SK-N-SH treated with all-trans-retinoic acid at 6 μM for 48 hours (cell line): ENCODE results near the gene GLYAT.

Experiments used
- ATAC-seq: fragments of 200-7000 bp; cut with Tn5 transposase; 3 replicates; pipeline ENCODE4 v1.9.1; 2020; ENCODE audit warnings: mild to moderate bottlenecking, moderate library complexity
- BACH2 ChIP-seq: fragments of 250-450 bp; sonication (Bioruptor Pico); IDR thresholded peaks from 2 replicates; pipeline ENCODE4 v1.9.0; 2021; ENCODE audit warnings: mild to moderate bottlenecking, borderline replicate concordance
- CREB5 ChIP-seq: fragments of 250-450 bp; sonication (Bioruptor Pico); IDR thresholded peaks from 2 replicates; pipeline ENCODE4 v1.5.1; 2020; ENCODE audit warnings: low read depth, mild to moderate bottlenecking, moderate library complexity
- CSDC2 ChIP-seq: fragments of 250-450 bp; sonication (Bioruptor Pico); IDR thresholded peaks from 2 replicates; pipeline ENCODE4 v1.5.0; 2020; ENCODE audit warnings: mild to moderate bottlenecking, moderate library complexity
- CSRNP3 ChIP-seq: fragments of 250-450 bp; sonication (Bioruptor Pico); IDR thresholded peaks from 2 replicates; pipeline ENCODE4 v1.5.1; 2021; ENCODE audit warnings: mild to moderate bottlenecking, moderate library complexity
- ESRRG ChIP-seq: fragments of 250-450 bp; sonication (Bioruptor Pico); IDR thresholded peaks from 2 replicates; pipeline ENCODE4 v1.6.1; 2021; ENCODE audit warnings: mild to moderate bottlenecking
- GLIS3 ChIP-seq: fragments of 250-450 bp; sonication (Bioruptor Pico); IDR thresholded peaks from 2 replicates; pipeline ENCODE4 v1.5.0; 2020; ENCODE audit warnings: mild to moderate bottlenecking, moderate library complexity
- ISL1 ChIP-seq: fragments of 250-450 bp; sonication (Bioruptor Pico); IDR thresholded peaks from 2 replicates; pipeline ENCODE4 v2.1.2; 2022; ENCODE audit warnings: mild to moderate bottlenecking, moderate library complexity
- OSR1 ChIP-seq: fragments of 250-450 bp; sonication (Bioruptor Pico); IDR thresholded peaks from 2 replicates; pipeline ENCODE4 v1.8.0; 2022; ENCODE audit warnings: moderate library complexity, mild to moderate bottlenecking, inconsistent platforms
- PPARA ChIP-seq: fragments of 250-450 bp; sonication (Bioruptor Pico); IDR thresholded peaks from 2 replicates; pipeline ENCODE4 v1.5.0; 2020; ENCODE audit warnings: mild to moderate bottlenecking, borderline replicate concordance
- RARB ChIP-seq: fragments of 250-450 bp; sonication (Bioruptor Pico); IDR thresholded peaks from 2 replicates; pipeline ENCODE4 v1.8.0; 2021; ENCODE audit warnings: mild to moderate bottlenecking, moderate library complexity
- SNAI2 ChIP-seq: fragments of 250-450 bp; sonication (Bioruptor Pico); IDR thresholded peaks from 2 replicates; pipeline ENCODE4 v1.5.0; 2020; ENCODE audit warnings: mild to moderate bottlenecking, moderate library complexity
- TCF4 ChIP-seq: fragments of 250-450 bp; sonication (Bioruptor Pico); IDR thresholded peaks from 2 replicates; pipeline ENCODE4 v1.8.0; 2021; ENCODE audit warnings: mild to moderate bottlenecking, moderate library complexity, borderline replicate concordance
- TOX ChIP-seq: fragments of 250-450 bp; sonication (Bioruptor Pico); IDR thresholded peaks from 2 replicates; pipeline ENCODE4 v1.8.0; 2021; ENCODE audit warnings: mild to moderate bottlenecking, moderate library complexity, borderline replicate concordance
- ZC3H10 ChIP-seq: fragments of 250-450 bp; sonication (Bioruptor Pico); IDR thresholded peaks from 2 replicates; pipeline ENCODE4 v1.5.1; 2021; ENCODE audit warnings: mild to moderate bottlenecking, moderate library complexity
- ZFP3 ChIP-seq: fragments of 250-450 bp; sonication (Bioruptor Pico); IDR thresholded peaks from 2 replicates; pipeline ENCODE4 v1.5.0; 2020; ENCODE audit warnings: mild to moderate bottlenecking, moderate library complexity
- ZFP30 ChIP-seq: fragments of 450-650 bp; formaldehyde crosslinking; IDR thresholded peaks from 2 replicates; pipeline ENCODE4 v1.5.0; 2022; ENCODE audit warnings: mild to moderate bottlenecking, moderate library complexity
- ZNF565 ChIP-seq: fragments of 450-650 bp; formaldehyde crosslinking; conservative IDR thresholded peaks from 2 replicates; pipeline ENCODE4 v1.5.0; 2020; ENCODE audit warnings: low read depth, mild to moderate bottlenecking, moderate library complexity
- ZNF70 ChIP-seq: fragments of 450-650 bp; formaldehyde crosslinking; IDR thresholded peaks from 2 replicates; pipeline ENCODE4 v1.5.0; 2020; ENCODE audit warnings: mild to moderate bottlenecking, moderate library complexity
- TF ChIP-seq, protein P1 (sequence below): fragments of 250-450 bp; sonication (Bioruptor Pico); IDR thresholded peaks from 2 replicates; pipeline ENCODE4 v1.8.0; 2021; ENCODE audit warnings: low read depth, mild to moderate bottlenecking, moderate library complexity, borderline replicate concordance

The GLYAT gene

GRCh38 chr11:58776891-58777710, 45.4 kb upstream of the GLYAT start:
- TF ChIP-seq ZNF565, result no peak
- ATAC-seq, result no peak

- no peak for ATAC-seq
- TF ChIP-seq GLIS3 (CRISPR knock-in tag) (no peak), TCF4 (CRISPR knock-in tag) (no peak)
Measured at GRCh38 chr11:58775066-58775708, 43.4 kb upstream of the GLYAT start.

DNA sequence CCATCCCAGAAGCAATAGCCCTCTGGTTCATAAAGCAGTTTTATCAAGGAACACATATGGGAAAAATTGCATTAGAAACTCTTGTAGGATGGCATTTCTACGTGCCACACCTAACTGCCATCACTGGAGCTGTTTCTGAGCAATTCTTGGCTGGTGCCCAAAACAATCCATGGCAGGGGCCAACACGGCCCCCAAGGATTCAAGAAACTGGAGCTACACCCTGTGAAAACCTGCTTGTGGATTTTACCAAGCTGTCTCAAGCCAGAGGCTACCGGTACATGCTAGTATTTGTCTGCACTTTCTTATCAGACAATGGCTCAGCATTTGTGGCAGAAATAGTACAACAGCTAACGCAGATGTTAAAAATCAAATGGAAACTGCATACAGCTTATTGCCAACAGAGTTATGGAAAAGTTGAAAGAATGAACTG, 42.4 kb upstream of the GLYAT start:
- no peak for ATAC-seq
- TF ChIP-seq ISL1 (no peak), TOX (CRISPR knock-in tag) (no peak), ZNF70 (CRISPR knock-in tag) (no peak), OSR1 (CRISPR knock-in tag) (no peak), RARB (no peak), GLIS3 (CRISPR knock-in tag) (no peak), CSRNP3 (CRISPR knock-in tag) (no peak), ZC3H10 (CRISPR knock-in tag) (no peak), TCF4 (CRISPR knock-in tag) (no peak), ZNF565 (no peak), ESRRG (CRISPR knock-in tag) (no peak), CSDC2 (CRISPR knock-in tag) (no peak), BACH2 (no peak), ZFP3 (CRISPR knock-in tag) (no peak), CREB5 (CRISPR knock-in tag) (no peak), ZFP30 (CRISPR knock-in tag) (no peak), PPARA (CRISPR knock-in tag) (no peak)
- TF ChIP-seq, protein P1, sequence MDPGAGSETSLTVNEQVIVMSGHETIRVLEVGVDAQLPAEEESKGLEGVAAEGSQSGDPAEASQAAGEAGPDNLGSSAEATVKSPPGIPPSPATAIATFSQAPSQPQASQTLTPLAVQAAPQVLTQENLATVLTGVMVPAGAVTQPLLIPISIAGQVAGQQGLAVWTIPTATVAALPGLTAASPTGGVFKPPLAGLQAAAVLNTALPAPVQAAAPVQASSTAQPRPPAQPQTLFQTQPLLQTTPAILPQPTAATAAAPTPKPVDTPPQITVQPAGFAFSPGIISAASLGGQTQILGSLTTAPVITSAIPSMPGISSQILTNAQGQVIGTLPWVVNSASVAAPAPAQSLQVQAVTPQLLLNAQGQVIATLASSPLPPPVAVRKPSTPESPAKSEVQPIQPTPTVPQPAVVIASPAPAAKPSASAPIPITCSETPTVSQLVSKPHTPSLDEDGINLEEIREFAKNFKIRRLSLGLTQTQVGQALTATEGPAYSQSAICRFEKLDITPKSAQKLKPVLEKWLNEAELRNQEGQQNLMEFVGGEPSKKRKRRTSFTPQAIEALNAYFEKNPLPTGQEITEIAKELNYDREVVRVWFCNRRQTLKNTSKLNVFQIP (CRISPR knock-in tag), result no peak

DNA sequence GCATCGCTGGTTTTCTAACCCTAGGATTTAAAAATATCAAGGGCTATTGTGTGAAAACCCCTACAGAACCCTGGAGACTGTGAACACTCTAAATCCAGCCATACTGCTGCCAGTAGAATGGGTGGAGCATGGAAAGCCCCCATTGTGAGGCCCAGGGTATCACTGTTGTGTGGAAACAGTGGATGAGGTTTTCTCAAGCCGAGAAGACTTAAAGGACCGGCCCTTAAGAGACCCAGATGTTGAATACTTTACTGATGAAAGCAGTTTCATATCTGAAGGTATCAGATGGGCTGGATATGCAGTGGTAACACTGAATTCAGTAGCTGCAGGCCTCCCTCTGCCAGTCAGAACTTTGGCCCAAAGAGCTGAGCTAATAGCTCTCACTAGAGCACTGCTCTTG, 41.6 kb upstream of the GLYAT start:
- no peak for TF ChIP-seq ESRRG (CRISPR knock-in tag)
- TF ChIP-seq OSR1 (CRISPR knock-in tag), result no peak
- no peak for TF ChIP-seq ZNF565
- no peak for TF ChIP-seq ZFP3 (CRISPR knock-in tag)
- TF ChIP-seq, protein P1 (CRISPR knock-in tag), result no peak
- TF ChIP-seq RARB, result no peak
- TF ChIP-seq TCF4 (CRISPR knock-in tag), result no peak
- no peak for TF ChIP-seq ZC3H10 (CRISPR knock-in tag)
- TF ChIP-seq BACH2, result no peak
- no peak for TF ChIP-seq CSDC2 (CRISPR knock-in tag)
- TF ChIP-seq CREB5 (CRISPR knock-in tag), result no peak
- TF ChIP-seq ZFP30 (CRISPR knock-in tag), result no peak
- no peak for TF ChIP-seq PPARA (CRISPR knock-in tag)
- no peak for TF ChIP-seq ISL1
- TF ChIP-seq SNAI2 (CRISPR knock-in tag), result no peak
- TF ChIP-seq TOX (CRISPR knock-in tag), result no peak
- TF ChIP-seq CSRNP3 (CRISPR knock-in tag), result no peak
- ATAC-seq, result no peak
